ENCODE measurements around the gene DNAJC4.
A peak's percentile ranks its signal among the peaks of the same experiment; 100 is the strongest.

DNAJC4 gene

GRCh38 chr11:64262271-64263002 is 32.1 kb downstream of the DNAJC4 start:
- Histone ChIP-seq H3K9me3 (ENCODE audit: control insufficient read depth, insufficient read depth, low read length) (no peaks in the 10 kb centered on the region), H3K27ac (ENCODE audit: low read depth, low read length) (no peak overlapping the region), H3K27me3 (ENCODE audit: control insufficient read depth, insufficient read depth, low read length) (no peaks in the 10 kb centered on the region), H3K9ac (ENCODE audit: low read depth, low read length) (no peak overlapping the region), H3K36me3 (ENCODE audit: control insufficient read depth, insufficient read depth, low read length) (peaks cover 86% of the 10 kb centered on the region), H3K4me1 (ENCODE audit: control insufficient read depth, insufficient read depth, low read length) (no peaks in the 10 kb centered on the region), H3K4me3 (ENCODE audit: low read depth, low read length) (no peak overlapping the region)

GRCh38 chr11:64263021-64263946 is 32.9 kb downstream of the DNAJC4 start:
- Histone ChIP-seq H3K4me3 (ENCODE audit: low read depth, low read length) (no peak overlapping the region), H3K9ac (ENCODE audit: low read depth, low read length) (no peak overlapping the region), H3K9me3 (ENCODE audit: control insufficient read depth, insufficient read depth, low read length) (no peaks in the 10 kb centered on the region), H3K27me3 (ENCODE audit: control insufficient read depth, insufficient read depth, low read length) (no peaks in the 10 kb centered on the region), H3K4me1 (ENCODE audit: control insufficient read depth, insufficient read depth, low read length) (peaks cover under 1% of the 10 kb centered on the region), H3K36me3 (ENCODE audit: control insufficient read depth, insufficient read depth, low read length) (peaks cover 85% of the 10 kb centered on the region), H3K27ac (ENCODE audit: low read depth, low read length) (no peak overlapping the region)

GRCh38 chr11:64263947-64264317 is 33.6 kb downstream of the DNAJC4 start:
- H3K27ac ChIP-seq (ENCODE audit: low read depth, low read length), result no peak overlapping the region
- H3K27me3 ChIP-seq (ENCODE audit: control insufficient read depth, insufficient read depth, low read length), result no peaks in the 10 kb centered on the region
- no peaks in the 10 kb centered on the region for H3K9me3 ChIP-seq (ENCODE audit: control insufficient read depth, insufficient read depth, low read length)
- peaks cover 7% of the 10 kb centered on the region for H3K4me1 ChIP-seq (ENCODE audit: control insufficient read depth, insufficient read depth, low read length)
- no peak overlapping the region for H3K9ac ChIP-seq (ENCODE audit: low read depth, low read length)
- H3K36me3 ChIP-seq (ENCODE audit: control insufficient read depth, insufficient read depth, low read length), result peaks cover 83% of the 10 kb centered on the region
- H3K4me3 ChIP-seq (ENCODE audit: low read depth, low read length), result no peak overlapping the region

DNA sequence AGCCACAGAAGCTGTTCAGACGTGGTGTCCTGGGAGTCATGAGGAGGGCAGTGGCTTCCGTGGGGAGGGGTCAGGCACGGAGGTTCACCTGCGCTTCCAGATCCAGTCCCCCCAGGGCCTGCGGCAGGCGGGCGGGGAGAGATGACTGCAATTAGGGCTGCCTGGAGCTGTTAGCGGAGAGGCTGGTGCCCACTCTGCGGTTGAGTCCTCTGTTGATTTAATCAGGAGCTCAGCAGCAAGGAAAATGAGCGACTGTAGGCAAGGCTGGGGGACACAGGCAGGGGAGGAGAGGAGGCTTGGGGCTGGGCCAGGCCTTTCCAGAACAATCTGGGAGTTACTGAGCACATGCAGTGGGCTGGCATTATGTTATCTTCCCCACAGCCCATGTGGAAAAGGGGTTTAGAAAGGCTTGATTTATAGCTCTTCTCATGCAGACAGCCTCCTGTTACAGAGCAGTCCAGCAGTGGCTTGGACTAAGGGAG is 34.1 kb downstream of the DNAJC4 start:
- no peak overlapping the region for H3K9ac ChIP-seq (ENCODE audit: low read depth, low read length)
- no peaks in the 10 kb centered on the region for H3K27me3 ChIP-seq (ENCODE audit: control insufficient read depth, insufficient read depth, low read length)
- H3K27ac ChIP-seq (ENCODE audit: low read depth, low read length), result no peak overlapping the region
- H3K4me3 ChIP-seq (ENCODE audit: low read depth, low read length), result no peak overlapping the region
- H3K9me3 ChIP-seq (ENCODE audit: control insufficient read depth, insufficient read depth, low read length), result no peaks in the 10 kb centered on the region
- peaks cover 78% of the 10 kb centered on the region for H3K36me3 ChIP-seq (ENCODE audit: control insufficient read depth, insufficient read depth, low read length)
- H3K4me1 ChIP-seq (ENCODE audit: control insufficient read depth, insufficient read depth, low read length), result peaks cover 8% of the 10 kb centered on the region

- Histone ChIP-seq H3K27me3 (ENCODE audit: control insufficient read depth, insufficient read depth, low read length) (no peaks in the 10 kb centered on the region), H3K27ac (ENCODE audit: low read depth, low read length) (no peak overlapping the region), H3K4me3 (ENCODE audit: low read depth, low read length) (no peak overlapping the region), H3K36me3 (ENCODE audit: control insufficient read depth, insufficient read depth, low read length) (peaks cover 68% of the 10 kb centered on the region), H3K4me1 (ENCODE audit: control insufficient read depth, insufficient read depth, low read length) (peaks cover 8% of the 10 kb centered on the region), H3K9me3 (ENCODE audit: control insufficient read depth, insufficient read depth, low read length) (no peaks in the 10 kb centered on the region), H3K9ac (ENCODE audit: low read depth, low read length) (no peak overlapping the region)
These were observed 35.1 kb downstream of the DNAJC4 start for GRCh38 chr11:64265176-64266160.

- Histone ChIP-seq H3K27ac (ENCODE audit: low read depth, low read length) (no peak overlapping the region), H3K36me3 (ENCODE audit: control insufficient read depth, insufficient read depth, low read length) (peaks cover 60% of the 10 kb centered on the region), H3K9ac (ENCODE audit: low read depth, low read length) (no peak overlapping the region), H3K9me3 (ENCODE audit: control insufficient read depth, insufficient read depth, low read length) (no peaks in the 10 kb centered on the region), H3K4me1 (ENCODE audit: control insufficient read depth, insufficient read depth, low read length) (peaks cover 8% of the 10 kb centered on the region), H3K27me3 (ENCODE audit: control insufficient read depth, insufficient read depth, low read length) (no peaks in the 10 kb centered on the region), H3K4me3 (ENCODE audit: low read depth, low read length) (no peak overlapping the region)
These were observed 36.0 kb downstream of the DNAJC4 start for GRCh38 chr11:64266339-64266738.

DNA sequence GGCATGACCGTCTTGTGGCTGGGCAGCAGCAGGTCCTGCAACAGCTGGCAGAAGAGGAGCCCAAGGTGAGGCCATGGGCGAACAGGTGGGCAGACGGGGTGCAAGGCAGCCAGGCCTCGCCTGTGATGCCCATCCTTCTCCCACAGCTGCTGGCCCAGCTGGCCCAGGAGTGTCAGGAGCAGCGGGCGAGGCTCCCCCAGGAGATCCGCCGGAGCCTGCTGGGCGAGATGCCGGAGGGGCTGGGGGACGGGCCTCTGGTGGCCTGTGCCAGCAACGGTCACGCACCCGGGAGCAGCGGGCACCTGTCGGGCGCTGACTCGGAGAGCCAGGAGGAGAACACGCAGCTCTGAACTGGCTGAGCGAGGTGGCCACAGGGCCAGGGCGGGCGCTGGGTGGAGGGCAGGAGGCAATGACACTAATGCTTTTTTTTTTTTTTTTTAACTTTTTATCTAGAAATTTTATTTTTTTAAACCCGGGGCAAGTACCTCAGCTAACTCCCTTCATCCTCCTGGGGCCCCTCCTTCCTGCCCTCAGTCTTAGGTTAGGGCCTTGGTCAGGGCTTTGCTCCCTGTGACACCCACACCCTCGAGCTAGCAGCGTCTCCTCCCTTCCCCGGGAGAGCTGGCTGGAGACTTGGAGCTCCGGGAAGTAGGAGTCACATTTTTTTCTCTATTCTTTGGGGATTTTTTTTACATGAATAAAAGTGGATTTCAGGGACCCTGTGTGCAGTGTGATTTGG is 37.0 kb downstream of the DNAJC4 start:
- Histone ChIP-seq H3K4me3 (ENCODE audit: low read depth, low read length) (no peak overlapping the region), H3K4me1 (ENCODE audit: control insufficient read depth, insufficient read depth, low read length) (peaks cover 12% of the 10 kb centered on the region), H3K36me3 (ENCODE audit: control insufficient read depth, insufficient read depth, low read length) (peaks cover 50% of the 10 kb centered on the region), H3K27me3 (ENCODE audit: control insufficient read depth, insufficient read depth, low read length) (no peaks in the 10 kb centered on the region), H3K9me3 (ENCODE audit: control insufficient read depth, insufficient read depth, low read length) (no peaks in the 10 kb centered on the region), H3K9ac (ENCODE audit: low read depth, low read length) (no peak overlapping the region), H3K27ac (ENCODE audit: low read depth, low read length) (no peak overlapping the region)

DNA sequence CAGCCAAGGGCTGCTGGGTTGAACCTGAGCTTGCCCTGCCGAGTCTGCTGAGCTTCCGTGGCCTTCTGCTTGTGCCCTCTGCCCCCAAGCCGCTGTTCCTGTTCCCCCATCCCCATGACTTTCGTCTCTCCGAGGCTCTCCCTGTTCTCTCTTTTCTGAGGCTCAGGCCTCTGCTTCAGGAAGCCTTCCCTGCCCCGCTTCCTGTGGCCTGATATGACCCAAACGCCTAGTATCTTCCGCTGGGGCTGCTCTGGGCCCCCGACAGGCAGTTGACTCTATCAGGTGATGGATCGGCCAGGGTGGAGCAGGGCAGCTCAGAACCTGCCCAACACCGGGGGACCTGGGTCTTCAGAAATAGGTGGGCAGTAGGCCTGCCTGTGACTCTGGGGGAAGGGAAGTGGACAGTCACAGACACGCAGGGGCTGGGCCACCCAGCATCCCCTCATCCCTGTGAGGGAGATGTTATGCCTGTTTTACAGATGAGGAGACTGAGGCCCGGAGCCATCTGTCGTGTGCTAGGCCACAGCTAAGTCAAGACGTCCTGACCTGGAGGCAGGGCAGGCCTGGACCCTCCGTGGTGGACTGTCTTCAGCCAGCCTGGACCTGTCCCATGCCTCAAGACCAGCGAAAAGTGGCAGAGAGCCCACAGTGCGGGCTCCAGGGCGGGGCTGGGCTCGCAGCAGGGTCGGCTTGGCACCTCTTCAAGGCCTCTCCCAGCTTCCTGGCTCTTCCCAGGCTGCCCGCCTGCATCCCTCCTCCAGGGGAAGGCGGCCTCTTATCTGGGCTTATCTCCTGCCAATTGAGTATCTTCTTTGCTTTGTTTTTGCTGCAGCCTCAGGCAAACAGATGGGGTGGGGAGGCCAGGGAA is 37.9 kb downstream of the DNAJC4 start:
- peak overlapping the region; percentile 94 for H3K4me3 ChIP-seq (ENCODE audit: low read depth, low read length)
- H3K4me1 ChIP-seq (ENCODE audit: control insufficient read depth, insufficient read depth, low read length), result peaks cover 12% of the 10 kb centered on the region
- peaks cover 41% of the 10 kb centered on the region for H3K36me3 ChIP-seq (ENCODE audit: control insufficient read depth, insufficient read depth, low read length)
- no peaks in the 10 kb centered on the region for H3K27me3 ChIP-seq (ENCODE audit: control insufficient read depth, insufficient read depth, low read length)
- H3K9me3 ChIP-seq (ENCODE audit: control insufficient read depth, insufficient read depth, low read length), result no peaks in the 10 kb centered on the region
- peak overlapping the region; percentile 50; the same call in 1 of the 2 replicates for H3K9ac ChIP-seq (ENCODE audit: low read depth, low read length)
- peak overlapping the region; percentile 96 for H3K27ac ChIP-seq (ENCODE audit: low read depth, low read length)

DNA sequence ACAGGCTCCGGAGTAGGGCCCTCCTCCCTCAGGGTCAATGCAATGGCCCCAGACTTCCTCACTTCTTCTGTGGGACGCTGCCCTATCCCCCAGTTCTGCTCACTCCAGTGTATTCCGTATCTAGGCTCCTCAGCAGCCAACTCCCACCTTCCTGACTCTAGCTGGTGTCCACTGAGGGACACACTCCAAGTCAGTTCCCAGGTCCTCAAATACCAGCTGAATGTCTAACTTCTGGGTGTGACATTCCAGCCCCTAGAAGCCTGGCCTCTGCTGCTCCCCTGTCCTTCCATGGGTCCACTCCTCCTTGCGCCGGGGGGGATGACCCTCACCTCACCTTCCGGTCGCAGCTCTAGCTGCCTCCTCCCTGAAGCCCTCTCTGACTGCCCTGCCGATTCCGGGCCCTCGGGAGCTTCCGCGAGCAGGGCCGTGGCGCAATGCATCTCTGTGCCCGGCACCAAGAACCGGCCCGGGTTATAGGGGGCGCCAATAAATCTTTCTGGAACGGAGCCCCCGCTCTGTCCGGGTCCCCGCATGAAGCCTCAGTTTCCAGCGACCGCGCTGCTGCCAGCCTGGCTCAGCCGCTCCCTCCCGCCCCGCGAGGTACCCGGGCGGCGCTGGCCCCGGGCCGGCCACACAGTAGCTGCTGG is 38.7 kb downstream of the DNAJC4 start:
- Histone ChIP-seq H3K36me3 (ENCODE audit: control insufficient read depth, insufficient read depth, low read length) (peaks cover 33% of the 10 kb centered on the region), H3K9ac (ENCODE audit: low read depth, low read length) (peak overlapping the region; percentile 50), H3K27ac (ENCODE audit: low read depth, low read length) (peak overlapping the region; percentile 96), H3K4me1 (ENCODE audit: control insufficient read depth, insufficient read depth, low read length) (peaks cover 12% of the 10 kb centered on the region), H3K9me3 (ENCODE audit: control insufficient read depth, insufficient read depth, low read length) (no peaks in the 10 kb centered on the region), H3K27me3 (ENCODE audit: control insufficient read depth, insufficient read depth, low read length) (no peaks in the 10 kb centered on the region), H3K4me3 (ENCODE audit: low read depth, low read length) (peak overlapping the region; percentile 94)

All from HUES48 (cell line).